ENCODE results near the gene ARHGDIB. TPM values are rescaled to one million over a fixed set of nuclear protein-coding genes. Genes with fewer than 3 reads are reported as not detected.

The ARHGDIB gene
- total and polyA plus RNA-seq, 10 of the 15 experiments (the other 5 are each of a cell fraction or from before 2014, with no cell fraction given), result 796 to 2,849 (median 1,346) TPM

DNA sequence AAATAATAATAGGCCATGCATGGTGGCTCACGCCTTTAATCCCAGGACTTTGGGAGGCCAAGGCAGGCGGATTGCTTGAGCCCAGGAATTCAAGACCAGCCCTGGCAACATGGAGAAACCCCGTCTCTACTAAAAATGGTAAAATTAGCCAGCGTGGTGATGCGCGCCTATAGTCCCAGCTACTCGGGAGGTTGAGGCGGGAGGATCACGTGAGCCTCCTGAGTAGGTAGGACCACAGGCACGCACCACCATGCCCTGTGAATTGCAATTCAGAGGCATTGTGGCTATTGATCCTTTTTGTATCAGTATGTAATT lies 2.3 kb downstream of the ARHGDIB start (continued):
- TF ChIP-seq KDM1A (IDR thresholded peaks at IDR 0.05; ENCODE audit: borderline replicate concordance), result no peak
- TF ChIP-seq, protein P1, sequence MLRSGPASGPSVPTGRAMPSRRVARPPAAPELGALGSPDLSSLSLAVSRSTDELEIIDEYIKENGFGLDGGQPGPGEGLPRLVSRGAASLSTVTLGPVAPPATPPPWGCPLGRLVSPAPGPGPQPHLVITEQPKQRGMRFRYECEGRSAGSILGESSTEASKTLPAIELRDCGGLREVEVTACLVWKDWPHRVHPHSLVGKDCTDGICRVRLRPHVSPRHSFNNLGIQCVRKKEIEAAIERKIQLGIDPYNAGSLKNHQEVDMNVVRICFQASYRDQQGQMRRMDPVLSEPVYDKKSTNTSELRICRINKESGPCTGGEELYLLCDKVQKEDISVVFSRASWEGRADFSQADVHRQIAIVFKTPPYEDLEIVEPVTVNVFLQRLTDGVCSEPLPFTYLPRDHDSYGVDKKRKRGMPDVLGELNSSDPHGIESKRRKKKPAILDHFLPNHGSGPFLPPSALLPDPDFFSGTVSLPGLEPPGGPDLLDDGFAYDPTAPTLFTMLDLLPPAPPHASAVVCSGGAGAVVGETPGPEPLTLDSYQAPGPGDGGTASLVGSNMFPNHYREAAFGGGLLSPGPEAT (IDR thresholded peaks at IDR 0.05; ENCODE audit: low read depth), result 0 out of 2 replicates have a peak, but pooled peaks have one; percentile 21
- 0 out of 2 replicates have a peak, but pooled peaks have one; percentile 13 for TF ChIP-seq EED (IDR thresholded peaks at IDR 0.05; ENCODE audit: low read depth)
- TF ChIP-seq, protein P2, sequence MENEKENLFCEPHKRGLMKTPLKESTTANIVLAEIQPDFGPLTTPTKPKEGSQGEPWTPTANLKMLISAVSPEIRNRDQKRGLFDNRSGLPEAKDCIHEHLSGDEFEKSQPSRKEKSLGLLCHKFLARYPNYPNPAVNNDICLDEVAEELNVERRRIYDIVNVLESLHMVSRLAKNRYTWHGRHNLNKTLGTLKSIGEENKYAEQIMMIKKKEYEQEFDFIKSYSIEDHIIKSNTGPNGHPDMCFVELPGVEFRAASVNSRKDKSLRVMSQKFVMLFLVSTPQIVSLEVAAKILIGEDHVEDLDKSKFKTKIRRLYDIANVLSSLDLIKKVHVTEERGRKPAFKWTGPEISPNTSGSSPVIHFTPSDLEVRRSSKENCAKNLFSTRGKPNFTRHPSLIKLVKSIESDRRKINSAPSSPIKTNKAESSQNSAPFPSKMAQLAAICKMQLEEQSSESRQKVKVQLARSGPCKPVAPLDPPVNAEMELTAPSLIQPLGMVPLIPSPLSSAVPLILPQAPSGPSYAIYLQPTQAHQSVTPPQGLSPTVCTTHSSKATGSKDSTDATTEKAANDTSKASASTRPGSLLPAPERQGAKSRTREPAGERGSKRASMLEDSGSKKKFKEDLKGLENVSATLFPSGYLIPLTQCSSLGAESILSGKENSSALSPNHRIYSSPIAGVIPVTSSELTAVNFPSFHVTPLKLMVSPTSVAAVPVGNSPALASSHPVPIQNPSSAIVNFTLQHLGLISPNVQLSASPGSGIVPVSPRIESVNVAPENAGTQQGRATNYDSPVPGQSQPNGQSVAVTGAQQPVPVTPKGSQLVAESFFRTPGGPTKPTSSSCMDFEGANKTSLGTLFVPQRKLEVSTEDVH (IDR thresholded peaks at IDR 0.05; ENCODE audit: low read depth, partially characterized antibody), result no peak
- no peak for TF ChIP-seq NR2C2 (IDR thresholded peaks at IDR 0.05; ENCODE audit: borderline replicate concordance, control insufficient read depth, insufficient read length, low read depth)
- peak; percentile 61 for TF ChIP-seq POLR2AphosphoS5 (IDR thresholded peaks at IDR 0.05; ENCODE audit: low read length)
- TF ChIP-seq SMARCA5 (IDR thresholded peaks at IDR 0.05), result 0 out of 2 replicates have a peak, but pooled peaks have one; percentile 44
- no peak for TF ChIP-seq HDAC6 (IDR thresholded peaks at IDR 0.05; ENCODE audit: unreplicated experiment)
- TF ChIP-seq, protein P3, sequence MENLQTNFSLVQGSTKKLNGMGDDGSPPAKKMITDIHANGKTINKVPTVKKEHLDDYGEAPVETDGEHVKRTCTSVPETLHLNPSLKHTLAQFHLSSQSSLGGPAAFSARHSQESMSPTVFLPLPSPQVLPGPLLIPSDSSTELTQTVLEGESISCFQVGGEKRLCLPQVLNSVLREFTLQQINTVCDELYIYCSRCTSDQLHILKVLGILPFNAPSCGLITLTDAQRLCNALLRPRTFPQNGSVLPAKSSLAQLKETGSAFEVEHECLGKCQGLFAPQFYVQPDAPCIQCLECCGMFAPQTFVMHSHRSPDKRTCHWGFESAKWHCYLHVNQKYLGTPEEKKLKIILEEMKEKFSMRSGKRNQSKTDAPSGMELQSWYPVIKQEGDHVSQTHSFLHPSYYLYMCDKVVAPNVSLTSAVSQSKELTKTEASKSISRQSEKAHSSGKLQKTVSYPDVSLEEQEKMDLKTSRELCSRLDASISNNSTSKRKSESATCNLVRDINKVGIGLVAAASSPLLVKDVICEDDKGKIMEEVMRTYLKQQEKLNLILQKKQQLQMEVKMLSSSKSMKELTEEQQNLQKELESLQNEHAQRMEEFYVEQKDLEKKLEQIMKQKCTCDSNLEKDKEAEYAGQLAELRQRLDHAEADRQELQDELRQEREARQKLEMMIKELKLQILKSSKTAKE (IDR thresholded peaks at IDR 0.05; ENCODE audit: low read depth, poor library complexity, severe bottlenecking), result no peak
- TF ChIP-seq EZH2 (IDR thresholded peaks at IDR 0.05; ENCODE audit: borderline replicate concordance, control insufficient read depth, low read depth, low read length), result no peak
- TF ChIP-seq MYB (IDR thresholded peaks at IDR 0.05; ENCODE audit: borderline replicate concordance, low read depth, low read length), result no peak
- no peak for TF ChIP-seq POU2F2 (IDR thresholded peaks at IDR 0.05; ENCODE audit: borderline replicate concordance, low read depth, low read length)

All from GM12878 (cell line).